Activated naive CD4-positive, alpha-beta T cell treated with Interleukin-2 at 50 U/mL for 16 hours (primary cell): Measurements from ENCODE around the gene ADIPOR1.

Source experiments
- DNase-seq: peaks from one replicate; pipeline ENCODE4 v3.0.0-alpha.2; 2020

The ADIPOR1 gene

GRCh38 chr1:202968895-202969295 is 10.8 kb upstream of the ADIPOR1 start:
- peak; percentile 11 for DNase-seq

- no peak for DNase-seq
These were observed 10.2 kb upstream of the ADIPOR1 start for GRCh38 chr1:202968351-202968750.

GRCh38 chr1:202967684-202968281 is 9.7 kb upstream of the ADIPOR1 start:
- no peak for DNase-seq

- DNase-seq, result no peak
These were observed 8.1 kb upstream of the ADIPOR1 start for GRCh38 chr1:202966006-202966898.

GRCh38 chr1:202965422-202965821 is 7.3 kb upstream of the ADIPOR1 start:
- DNase-seq, result no peak

- DNase-seq, result no peak
These were observed 6.8 kb upstream of the ADIPOR1 start for GRCh38 chr1:202964791-202965410.

- DNase-seq, result no peak
These were observed 3.2 kb upstream of the ADIPOR1 start for GRCh38 chr1:202961220-202961880.

GRCh38 chr1:202959276-202959620 is 1.1 kb upstream of the ADIPOR1 start:
- DNase-seq, result no peak

- DNase-seq, result no peak
These were observed 598 bp upstream of the ADIPOR1 start for GRCh38 chr1:202958544-202959275.

- DNase-seq, result no peak
These were observed 1.1 kb downstream of the ADIPOR1 start for GRCh38 chr1:202956969-202957368.

- DNase-seq, result no peak
These were observed 3.9 kb downstream of the ADIPOR1 start for GRCh38 chr1:202954057-202954745.

- no peak for DNase-seq
These were observed 4.7 kb downstream of the ADIPOR1 start for GRCh38 chr1:202953392-202953791.

- no peak for DNase-seq
These were observed 5.3 kb downstream of the ADIPOR1 start for GRCh38 chr1:202952818-202953217.

- DNase-seq, result no peak
These were observed 6.0 kb downstream of the ADIPOR1 start for GRCh38 chr1:202952099-202952498.

- no peak for DNase-seq
These were observed 6.7 kb downstream of the ADIPOR1 start for GRCh38 chr1:202951437-202951836.

GRCh38 chr1:202945483-202945882 is 12.6 kb downstream of the ADIPOR1 start:
- no peak for DNase-seq

- no peak for DNase-seq
These were observed 13.6 kb downstream of the ADIPOR1 start for GRCh38 chr1:202944438-202944921.

GRCh38 chr1:202942426-202942825 is 15.7 kb downstream of the ADIPOR1 start:
- no peak for DNase-seq

- DNase-seq, result no peak
These were observed 16.7 kb downstream of the ADIPOR1 start for GRCh38 chr1:202941372-202941771.

GRCh38 chr1:202940561-202940960 is 17.6 kb downstream of the ADIPOR1 start:
- DNase-seq, result no peak

GRCh38 chr1:202938287-202938925 is 19.7 kb downstream of the ADIPOR1 start:
- DNase-seq, result no peak
